ENCODE data around the gene NAAA.
"Not testable (repeated sequence)": the region's sequence is repeated elsewhere in the genome, so short reads cannot be mapped to it uniquely, and the experiment has no call there.

The NAAA gene

GRCh38 chr4:75912968-75913367 is 27.8 kb downstream of the NAAA start:
- TF ChIP-seq CTCF (IDR thresholded peaks at IDR 0.05; ENCODE audit: low read depth, low read length): no peak
- no peak for DNase-seq (ENCODE audit: extremely low read depth, low read depth)

GRCh38 chr4:75910831-75911230 is 30.0 kb downstream of the NAAA start:
- not testable (repeated sequence) for DNase-seq (ENCODE audit: extremely low read depth, low read depth)

- TF ChIP-seq CTCF (IDR thresholded peaks at IDR 0.05; ENCODE audit: low read depth, low read length): no peak
These were observed 31.4 kb downstream of the NAAA start for GRCh38 chr4:75909405-75909804.

GRCh38 chr4:75908555-75908954 is 32.3 kb downstream of the NAAA start:
- DNase-seq (ENCODE audit: extremely low read depth, low read depth): no peak
- TF ChIP-seq CTCF (IDR thresholded peaks at IDR 0.05; ENCODE audit: low read depth, low read length): no peak

More at GRCh38 chr4:75909405-75909804, 31.4 kb downstream of the NAAA start:
- DNase-seq (ENCODE audit: extremely low read depth, low read depth): no peak

GRCh38 chr4:75907966-75908365 is 32.8 kb downstream of the NAAA start:
- TF ChIP-seq CTCF (IDR thresholded peaks at IDR 0.05; ENCODE audit: low read depth, low read length): no peak
- DNase-seq (ENCODE audit: extremely low read depth, low read depth): no peak

- DNase-seq (ENCODE audit: extremely low read depth, low read depth): no peak
- TF ChIP-seq CTCF (IDR thresholded peaks at IDR 0.05; ENCODE audit: low read depth, low read length): no peak
These were observed 36.7 kb downstream of the NAAA start for GRCh38 chr4:75904076-75904475.

- no peak for TF ChIP-seq CTCF (IDR thresholded peaks at IDR 0.05; ENCODE audit: low read depth, low read length)
- no peak for DNase-seq (ENCODE audit: extremely low read depth, low read depth)
These were observed 38.5 kb downstream of the NAAA start, which contains the start of gene PPEF2 for GRCh38 chr4:75902352-75902751. TSS of gene PPEF2 (minus strand) at chr4:75902452. CDS start at chr4:75896325, 6,127 bp downstream.

- TF ChIP-seq CTCF (IDR thresholded peaks at IDR 0.05; ENCODE audit: low read depth, low read length): no peak
- DNase-seq (ENCODE audit: extremely low read depth, low read depth): no peak
These were observed 42.3 kb downstream of the NAAA start for GRCh38 chr4:75898536-75898935.

All from AG09319 (cell line).